Large intestine (tissue), 3 donors: ENCODE results near the gene DMPK. TPM values are rescaled to one million over a fixed set of nuclear protein-coding genes. Genes with fewer than 3 reads are reported as not detected.

Source experiments
- DNase-seq, 2 donors: peaks; one replicate each; pipeline versions ENCODE4 v3.0.0 to v3.0.0-alpha.2; 2013
- H3K27ac ChIP-seq: one replicate; pipeline ENCODE4 v1.5.1; 2013; ENCODE audit warnings: low read length
- H3K27me3 ChIP-seq: 2 replicates; pipeline ENCODE4 v1.6.1; 2013; ENCODE audit warnings: low read length; ENCODE audit not compliant: control insufficient read depth, insufficient read depth
- H3K36me3 ChIP-seq: 2 replicates; pipeline ENCODE4 v1.6.1; 2013; ENCODE audit warnings: low read length; ENCODE audit not compliant: control insufficient read depth, insufficient read depth
- H3K4me1 ChIP-seq: one replicate; pipeline ENCODE4 v1.6.1; 2013; ENCODE audit warnings: low read length; ENCODE audit not compliant: control insufficient read depth, insufficient read depth
- H3K4me3 ChIP-seq: one replicate; pipeline ENCODE4 v1.5.1; 2013; ENCODE audit warnings: low read length
- H3K9me3 ChIP-seq: one replicate; pipeline ENCODE4 v1.6.1; 2013; ENCODE audit warnings: mild to moderate bottlenecking, low read depth, low read length, moderate library complexity; ENCODE audit not compliant: control insufficient read depth
- WGBS: methylation state at CpG from one replicate; pipeline ENCODE4 v1.1.5; 2013; ENCODE audit warnings: low lambda C conversion rate; ENCODE audit not compliant: insufficient coverage; 5-methylcytosine and 5-hydroxymethylcytosine counted together
- polyA plus RNA-seq: library from polyadenylated mRNA; unstranded; fragments of 120-200 nt; gene quantifications from one replicate; pipeline ENCODE4 v1.2.1, GENCODE V29; 2013

DMPK gene
- polyA plus RNA-seq, 1 donor, result 49.4 TPM

DNA sequence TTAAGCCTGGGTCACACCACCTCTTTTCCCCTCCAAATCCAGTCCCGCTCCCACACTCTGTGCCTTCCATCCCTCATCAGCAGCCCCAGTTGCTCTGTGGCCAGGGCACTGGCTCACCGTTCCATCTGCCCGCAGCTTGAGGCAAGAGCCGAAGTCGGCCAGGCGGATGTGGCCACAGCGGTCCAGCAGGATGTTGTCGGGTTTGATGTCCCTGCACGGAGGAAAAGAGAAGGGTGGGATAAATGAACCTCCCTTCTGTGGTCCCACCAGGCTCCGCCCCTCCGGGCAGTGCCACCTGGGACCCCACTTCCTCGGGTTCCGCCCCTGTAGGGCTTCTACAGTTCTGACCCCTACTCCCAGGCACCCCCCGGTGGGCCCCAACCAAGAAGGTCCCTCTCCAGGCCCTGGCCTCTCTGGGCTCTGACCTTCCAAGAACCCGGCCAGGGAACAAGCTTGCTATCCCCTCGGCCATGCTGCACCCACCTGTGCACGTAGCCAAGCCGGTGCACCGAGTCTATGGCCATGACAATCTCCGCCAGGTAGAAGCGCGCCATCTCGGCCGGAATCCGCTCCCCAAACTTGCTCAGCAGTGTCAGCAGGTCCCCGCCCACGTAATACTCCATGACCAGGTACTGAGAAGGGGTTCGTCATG, 4.2 kb downstream of the DMPK start:
- WGBS, result no CpG with 5 or more reads among the region's 28 CpGs
- no peaks in the 10 kb centered on the region for H3K9me3 ChIP-seq
- no peak overlapping the region for H3K4me3 ChIP-seq
- H3K4me1 ChIP-seq, result peaks cover 35% of the 10 kb centered on the region
- peaks cover 26% of the 10 kb centered on the region for H3K36me3 ChIP-seq
- no peaks in the 10 kb centered on the region for H3K27me3 ChIP-seq
- DNase-seq, result no peak
- no peak overlapping the region for H3K27ac ChIP-seq

DNA sequence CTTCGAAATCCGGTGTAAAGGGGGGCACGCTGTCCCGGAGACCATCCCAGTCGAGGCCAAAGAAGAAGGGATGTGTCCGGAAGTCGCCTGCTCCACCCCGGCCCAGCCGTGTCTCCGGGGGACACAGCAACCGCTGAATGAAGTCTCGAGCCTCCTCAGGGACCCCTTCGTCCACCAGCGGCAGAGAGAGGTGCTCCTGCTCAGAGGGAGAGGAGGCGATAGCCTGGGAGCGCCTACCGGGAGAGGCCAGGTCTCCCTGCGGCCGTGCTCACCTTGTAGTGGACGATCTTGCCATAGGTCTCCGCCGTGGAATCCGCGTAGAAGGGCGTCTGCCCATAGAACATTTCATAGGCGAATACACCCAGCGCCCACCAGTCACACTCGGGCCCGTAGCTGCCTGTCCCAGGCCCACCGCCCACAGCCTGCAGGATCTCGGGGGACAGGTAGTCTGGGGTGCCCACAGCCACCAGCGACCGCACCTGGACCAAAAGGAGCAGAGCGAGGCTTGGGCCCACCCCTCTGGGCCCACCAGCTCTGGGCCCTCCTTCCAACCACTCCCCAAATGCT, 4.8 kb downstream of the DMPK start:
- peaks cover 28% of the 10 kb centered on the region for H3K36me3 ChIP-seq
- no CpG with 5 or more reads among the region's 34 CpGs for WGBS
- no peaks in the 10 kb centered on the region for H3K9me3 ChIP-seq
- no peak for DNase-seq
- H3K27ac ChIP-seq, result no peak overlapping the region
- no peak overlapping the region for H3K4me3 ChIP-seq
- H3K27me3 ChIP-seq, result no peaks in the 10 kb centered on the region
- H3K4me1 ChIP-seq, result peaks cover 41% of the 10 kb centered on the region

DNA sequence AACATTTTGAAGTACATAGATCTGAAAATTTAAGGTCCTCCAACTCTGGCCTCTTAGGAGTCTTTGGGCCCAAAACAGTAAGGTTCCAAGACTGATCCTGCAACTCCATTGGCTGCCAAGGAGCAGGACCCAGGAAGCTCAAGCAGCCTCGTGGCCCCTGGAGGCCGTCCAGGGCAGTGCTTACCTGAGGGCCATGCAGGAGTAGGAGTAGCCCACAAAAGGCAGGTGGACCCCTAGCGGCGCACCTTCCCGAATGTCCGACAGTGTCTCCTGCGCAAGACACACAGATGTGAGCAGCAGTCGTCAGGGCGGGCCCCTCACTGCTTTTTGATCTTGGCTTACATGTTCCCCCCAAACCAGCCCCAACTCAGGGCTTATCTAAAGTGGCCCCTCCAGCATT, 7.5 kb downstream of the DMPK start:
- no peaks in the 10 kb centered on the region for H3K27me3 ChIP-seq
- peaks cover 49% of the 10 kb centered on the region for H3K4me1 ChIP-seq
- WGBS, result no CpG with 5 or more reads among the region's 9 CpGs
- peaks cover 5% of the 10 kb centered on the region for H3K9me3 ChIP-seq
- DNase-seq, result peak in 1 of 2 donors; percentile 55
- H3K36me3 ChIP-seq, result peaks cover 32% of the 10 kb centered on the region
- H3K27ac ChIP-seq, result peak overlapping the region; percentile 0
- no peak overlapping the region for H3K4me3 ChIP-seq

DNA sequence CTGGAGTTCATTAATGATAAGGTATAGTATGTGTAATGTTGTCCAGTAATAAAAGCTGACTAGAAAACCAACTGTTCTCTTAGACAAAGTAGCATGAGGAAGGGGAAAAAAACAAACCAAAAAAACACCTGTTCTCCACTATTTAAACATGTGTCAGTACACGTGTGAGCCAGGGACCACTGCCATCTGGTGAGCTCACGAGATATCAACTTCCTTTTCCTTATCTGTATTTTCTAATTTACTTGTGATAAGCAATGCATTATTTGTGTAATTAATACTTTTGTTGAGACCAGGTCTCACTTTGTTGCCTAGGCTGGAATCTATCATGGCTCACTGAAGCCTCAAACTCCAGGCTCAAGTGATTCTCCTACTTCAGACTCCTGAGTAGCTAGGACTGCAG, 8.9 kb downstream of the DMPK start:
- DNase-seq, result peak in 1 of 2 donors; percentile 46
- Histone ChIP-seq H3K36me3 (peaks cover 25% of the 10 kb centered on the region), H3K27me3 (no peaks in the 10 kb centered on the region)

DNA sequence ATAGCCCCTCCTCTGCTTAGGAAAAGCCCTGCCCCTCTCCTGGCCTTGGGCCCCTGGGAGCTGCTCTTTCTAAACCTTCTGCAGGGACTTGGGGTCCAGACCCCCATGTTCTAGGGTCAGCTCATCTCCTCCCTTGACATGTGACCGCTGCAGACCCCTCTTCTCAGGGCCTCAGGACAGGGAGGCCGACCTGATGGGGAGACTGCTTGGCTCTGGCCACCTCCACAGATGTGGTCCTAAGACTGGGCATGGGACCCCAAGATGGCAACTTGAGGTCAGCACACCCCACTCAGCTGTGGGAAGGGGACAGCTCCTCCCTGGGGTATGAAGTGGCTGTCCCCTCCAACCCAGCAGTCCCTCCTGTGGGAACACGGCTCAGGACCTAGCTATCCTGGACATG, 9.4 kb downstream of the DMPK start:
- WGBS, result no CpG with 5 or more reads among the region's 3 CpGs
- H3K27me3 ChIP-seq, result no peaks in the 10 kb centered on the region
- no peak overlapping the region for H3K27ac ChIP-seq
- H3K9me3 ChIP-seq, result peaks cover 5% of the 10 kb centered on the region
- H3K36me3 ChIP-seq, result peaks cover 20% of the 10 kb centered on the region
- H3K4me1 ChIP-seq, result peaks cover 39% of the 10 kb centered on the region
- no peak for DNase-seq
- no peak overlapping the region for H3K4me3 ChIP-seq

More for the DNA sequence above, 8.9 kb downstream of the DMPK start:
- no CpG with 5 or more reads among the region's 2 CpGs for WGBS
- Histone ChIP-seq H3K9me3 (peaks cover 5% of the 10 kb centered on the region), H3K27ac (no peak overlapping the region), H3K4me3 (no peak overlapping the region), H3K4me1 (peaks cover 41% of the 10 kb centered on the region)

DNA sequence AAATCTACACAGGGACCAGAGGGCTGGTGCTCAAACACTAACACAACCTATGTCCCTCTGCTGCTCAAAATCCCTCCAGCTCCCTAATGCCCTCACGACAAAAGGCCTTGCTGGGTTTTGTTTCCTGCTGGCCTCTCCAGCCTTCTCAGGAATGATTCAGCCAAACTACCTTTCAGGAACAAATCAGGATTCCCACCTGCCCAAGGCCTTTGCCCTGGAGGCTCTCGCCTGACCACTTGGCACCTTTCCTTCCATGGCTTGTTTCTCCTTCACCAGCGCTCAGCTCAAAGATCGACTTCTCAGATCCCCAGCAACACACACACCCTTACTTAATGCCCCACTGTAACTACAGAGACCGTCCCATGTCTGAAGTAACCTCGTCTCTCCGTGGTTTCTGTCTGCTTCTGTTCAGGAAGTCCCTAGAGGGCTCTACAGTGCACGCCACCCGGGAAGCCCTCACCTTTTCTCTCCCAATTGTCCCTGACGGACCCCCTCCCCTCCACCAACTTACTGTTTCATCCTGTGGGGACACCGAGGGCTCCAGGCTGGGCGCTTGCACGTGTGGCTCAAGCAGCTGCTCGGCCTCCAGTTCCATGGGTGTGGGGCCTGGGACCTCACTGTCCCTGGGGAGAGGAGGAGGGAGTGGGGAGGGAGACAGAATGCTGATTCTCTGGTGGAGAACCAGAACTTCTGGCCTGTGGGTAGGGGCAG, 10.0 kb downstream of the DMPK start:
- peaks cover 43% of the 10 kb centered on the region for H3K4me1 ChIP-seq
- H3K9me3 ChIP-seq, result peaks cover 5% of the 10 kb centered on the region
- peaks cover 14% of the 10 kb centered on the region for H3K36me3 ChIP-seq
- peak overlapping the region; percentile 6 for H3K27ac ChIP-seq
- DNase-seq, result peak in 1 of 2 donors; percentile 17
- no peaks in the 10 kb centered on the region for H3K27me3 ChIP-seq
- 100% methylated on average over 1 of the region's 14 CpGs for WGBS
- no peak overlapping the region for H3K4me3 ChIP-seq

DNA sequence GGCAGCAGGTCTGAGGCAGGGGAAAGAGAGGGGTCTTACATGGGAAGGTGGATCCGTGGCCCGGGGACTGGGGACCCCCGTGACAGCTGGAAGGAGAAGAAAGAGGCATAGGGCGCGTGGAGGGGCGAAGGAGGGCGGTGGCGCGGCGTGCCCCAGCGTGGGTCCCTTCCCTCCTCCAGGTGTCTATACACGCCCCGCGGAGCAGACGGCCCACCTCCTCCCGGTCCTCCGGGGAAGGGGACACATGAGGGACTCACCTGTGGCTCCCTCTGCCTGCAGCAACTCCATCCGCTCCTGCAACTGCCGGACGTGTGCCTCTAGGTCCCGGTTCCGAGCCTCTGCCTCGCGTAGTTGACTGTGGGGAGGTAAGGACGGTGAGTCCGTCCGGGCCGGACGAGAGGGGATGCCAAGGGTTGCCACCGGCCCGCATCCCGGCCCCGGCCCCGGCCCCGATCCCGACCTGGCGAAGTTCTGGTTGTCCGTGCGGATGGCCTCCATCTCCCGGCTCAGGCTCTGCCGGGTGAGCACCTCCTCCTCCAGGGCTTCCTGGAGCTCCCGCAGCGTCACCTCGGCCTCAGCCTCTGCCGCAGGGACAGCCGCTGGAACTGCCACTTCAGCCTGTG, 10.9 kb downstream of the DMPK start:
- Histone ChIP-seq H3K9me3 (peaks cover 9% of the 10 kb centered on the region), H3K36me3 (peaks cover 6% of the 10 kb centered on the region), H3K27me3 (no peaks in the 10 kb centered on the region), H3K27ac (peak overlapping the region; percentile 98), H3K4me1 (peaks cover 51% of the 10 kb centered on the region), H3K4me3 (peak overlapping the region; percentile 40)
- DNase-seq, result peak in 1 of 2 donors; percentile 18
- WGBS, result no CpG with 5 or more reads among the region's 46 CpGs

DNA sequence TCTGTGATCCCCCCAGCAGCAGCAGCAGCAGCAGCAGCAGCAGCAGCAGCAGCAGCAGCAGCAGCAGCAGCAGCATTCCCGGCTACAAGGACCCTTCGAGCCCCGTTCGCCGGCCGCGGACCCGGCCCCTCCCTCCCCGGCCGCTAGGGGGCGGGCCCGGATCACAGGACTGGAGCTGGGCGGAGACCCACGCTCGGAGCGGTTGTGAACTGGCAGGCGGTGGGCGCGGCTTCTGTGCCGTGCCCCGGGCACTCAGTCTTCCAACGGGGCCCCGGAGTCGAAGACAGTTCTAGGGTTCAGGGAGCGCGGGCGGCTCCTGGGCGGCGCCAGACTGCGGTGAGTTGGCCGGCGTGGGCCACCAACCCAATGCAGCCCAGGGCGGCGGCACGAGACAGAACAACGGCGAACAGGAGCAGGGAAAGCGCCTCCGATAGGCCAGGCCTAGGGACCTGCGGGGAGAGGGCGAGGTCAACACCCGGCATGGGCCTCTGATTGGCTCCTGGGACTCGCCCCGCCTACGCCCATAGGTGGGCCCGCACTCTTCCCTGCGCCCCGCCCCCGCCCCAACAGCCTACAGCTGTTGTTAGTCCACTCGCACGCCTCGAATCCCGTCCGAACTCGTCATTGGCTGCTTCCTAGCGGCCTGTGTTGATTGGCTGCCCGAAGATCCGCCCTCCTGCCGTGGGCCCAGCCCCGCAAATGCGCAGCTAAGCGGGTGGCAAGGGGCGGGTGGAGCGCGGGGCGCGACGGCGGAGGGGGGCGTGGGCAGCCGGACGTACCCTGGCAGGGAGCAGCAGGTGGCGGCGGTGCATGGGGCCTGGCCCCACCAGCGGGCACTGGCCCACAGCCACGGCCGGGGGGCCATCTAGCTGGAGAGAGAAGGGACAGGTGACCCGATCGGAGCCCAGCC, 11.8 kb downstream of the DMPK start:
- WGBS, result no CpG with 5 or more reads among the region's 79 CpGs
- Histone ChIP-seq H3K27ac (peak overlapping the region; percentile 98), H3K27me3 (no peaks in the 10 kb centered on the region), H3K4me1 (peaks cover 59% of the 10 kb centered on the region), H3K4me3 (peak overlapping the region; percentile 68), H3K9me3 (peaks cover 9% of the 10 kb centered on the region), H3K36me3 (peaks cover 6% of the 10 kb centered on the region)
- DNase-seq, result peak; percentile 97 to 99

DNA sequence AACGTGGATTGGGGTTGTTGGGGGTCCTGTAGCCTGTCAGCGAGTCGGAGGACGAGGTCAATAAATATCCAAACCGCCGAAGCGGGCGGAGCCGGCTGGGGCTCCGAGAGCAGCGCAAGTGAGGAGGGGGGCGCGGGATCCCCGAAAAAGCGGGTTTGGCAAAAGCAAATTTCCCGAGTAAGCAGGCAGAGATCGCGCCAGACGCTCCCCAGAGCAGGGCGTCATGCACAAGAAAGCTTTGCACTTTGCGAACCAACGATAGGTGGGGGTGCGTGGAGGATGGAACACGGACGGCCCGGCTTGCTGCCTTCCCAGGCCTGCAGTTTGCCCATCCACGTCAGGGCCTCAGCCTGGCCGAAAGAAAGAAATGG, 12.5 kb downstream of the DMPK start:
- H3K27me3 ChIP-seq, result no peaks in the 10 kb centered on the region
- no CpG with 5 or more reads among the region's 28 CpGs for WGBS
- peaks cover 9% of the 10 kb centered on the region for H3K9me3 ChIP-seq
- H3K4me1 ChIP-seq, result peaks cover 55% of the 10 kb centered on the region
- DNase-seq, result peak in 1 of 2 donors; percentile 76
- peaks cover 11% of the 10 kb centered on the region for H3K36me3 ChIP-seq
- peak overlapping the region; percentile 68 for H3K4me3 ChIP-seq
- H3K27ac ChIP-seq, result peak overlapping the region; percentile 98
